Loucy (cell line): ENCODE results near the gene RAB10.
"Not testable (repeated sequence)": the region's sequence is repeated elsewhere in the genome, so short reads cannot be mapped to it uniquely, and the experiment has no call there.

Experiments
- H2AFZ ChIP-seq: fragments of 200-600 bp; sonication (generic); 2 replicates; pipeline ENCODE4 v1.6.0; 2016; ENCODE audit warnings: antibody characterized with exemption, mild to moderate bottlenecking, low read length, moderate library complexity
- H3F3A ChIP-seq: fragments of 200-600 bp; 2 replicates; pipeline ENCODE4 v1.6.0; 2016; ENCODE audit warnings: antibody characterized with exemption, low read depth, mild to moderate bottlenecking
- H3K27me3 ChIP-seq: fragments of 200-600 bp; sonication (generic); 2 replicates; pipeline ENCODE4 v1.6.1; 2014; ENCODE audit warnings: low read length, mild to moderate bottlenecking; ENCODE audit not compliant: insufficient read depth, poor library complexity, severe bottlenecking
- H3K36me3 ChIP-seq: fragments of 200-600 bp; sonication (generic); 2 replicates; pipeline ENCODE4 v1.6.1; 2016; ENCODE audit warnings: low read length; ENCODE audit not compliant: insufficient read depth
- H3K4me1 ChIP-seq: fragments of 200-600 bp; sonication (generic); 2 replicates; pipeline ENCODE4 v1.5.1; 2014; ENCODE audit warnings: low read length, mild to moderate bottlenecking; ENCODE audit not compliant: insufficient read depth, poor library complexity, severe bottlenecking
- H3K4me2 ChIP-seq: fragments of 200-600 bp; sonication (generic); 2 replicates; pipeline ENCODE4 v1.6.0; 2014; ENCODE audit warnings: antibody characterized with exemption, low read length, low read depth, mild to moderate bottlenecking; ENCODE audit not compliant: poor library complexity, severe bottlenecking
- H3K4me3 ChIP-seq: fragments of 200-600 bp; sonication (generic); 2 replicates; pipeline ENCODE4 v1.5.1; 2014; ENCODE audit warnings: low read length, mild to moderate bottlenecking, mixed read lengths; ENCODE audit not compliant: poor library complexity, severe bottlenecking
- H3K79me2 ChIP-seq: fragments of 200-600 bp; sonication (generic); 2 replicates; pipeline ENCODE4 v1.6.1; 2014; ENCODE audit warnings: low read length; ENCODE audit not compliant: insufficient read depth
- H3K9ac ChIP-seq: fragments of 200-600 bp; sonication (generic); 2 replicates; pipeline ENCODE4 v1.6.0; 2014; ENCODE audit warnings: mild to moderate bottlenecking, low read depth, low read length, moderate library complexity; ENCODE audit not compliant: poor library complexity, severe bottlenecking
- H3K9me2 ChIP-seq: fragments of 200-600 bp; sonication (generic); replicated peaks from 2 replicates; pipeline ENCODE4 v1.6.1; 2016; ENCODE audit warnings: low read depth, low read length, mixed read lengths
- H3K9me3 ChIP-seq: fragments of 200-600 bp; sonication (generic); 2 replicates; pipeline ENCODE4 v1.6.1; 2014; ENCODE audit warnings: mild to moderate bottlenecking, antibody characterized with exemption, low read length, low read depth; ENCODE audit not compliant: insufficient read depth
- H4K20me1 ChIP-seq: fragments of 200-600 bp; sonication (generic); 2 replicates; pipeline ENCODE4 v1.6.0; 2014; ENCODE audit warnings: antibody characterized with exemption, low read length, mild to moderate bottlenecking; ENCODE audit not compliant: insufficient read depth, poor library complexity, severe bottlenecking
- EZH2phosphoT487 ChIP-seq: fragments of 200-600 bp; IDR thresholded peaks from 2 replicates; pipeline ENCODE4 v1.6.1; 2018; ENCODE audit warnings: antibody characterized with exemption, mild to moderate bottlenecking, moderate library complexity, borderline replicate concordance
- TF ChIP-seq, protein P1 (sequence below): fragments of 200-600 bp; sonication (generic); conservative IDR thresholded peaks from 2 replicates; pipeline ENCODE4 v1.5.1; 2014; ENCODE audit warnings: mild to moderate bottlenecking, antibody characterized with exemption, low read length

RAB10 gene

DNA sequence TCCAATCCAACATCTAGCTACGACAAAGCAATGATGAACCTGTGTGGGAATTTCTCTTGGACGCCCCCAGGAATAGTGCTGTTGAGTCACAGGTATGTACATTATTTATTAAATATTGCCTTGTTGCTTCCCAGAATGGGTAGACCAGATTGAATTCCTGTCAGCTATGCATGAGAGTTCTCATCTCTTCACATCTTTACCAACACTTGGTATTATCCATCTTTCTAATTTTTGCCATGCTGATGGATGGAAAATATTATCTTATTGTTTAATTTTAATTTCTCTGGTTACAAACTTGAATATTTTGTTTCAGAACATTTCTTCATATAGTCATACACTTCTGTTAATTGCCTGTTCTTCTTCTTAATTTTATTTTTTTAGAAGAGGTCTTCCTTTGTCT lies 9.6 kb upstream of the RAB10 start:
- Histone ChIP-seq H4K20me1 (no peaks in the 10 kb centered on the region), H3K9me2 (no peaks in the 10 kb centered on the region), H3K79me2 (no peaks in the 10 kb centered on the region), H3K36me3 (no peaks in the 10 kb centered on the region), H3K27me3 (no peaks in the 10 kb centered on the region), H3K4me1 (peaks cover 4% of the 10 kb centered on the region), H2AFZ (no peak overlapping the region), H3K9me3 (no peaks in the 10 kb centered on the region), H3K4me2 (no peak overlapping the region), H3K9ac (no peak overlapping the region), H3K4me3 (no peak overlapping the region), H3F3A (no peaks in the 10 kb centered on the region)
- TF ChIP-seq, protein P1, sequence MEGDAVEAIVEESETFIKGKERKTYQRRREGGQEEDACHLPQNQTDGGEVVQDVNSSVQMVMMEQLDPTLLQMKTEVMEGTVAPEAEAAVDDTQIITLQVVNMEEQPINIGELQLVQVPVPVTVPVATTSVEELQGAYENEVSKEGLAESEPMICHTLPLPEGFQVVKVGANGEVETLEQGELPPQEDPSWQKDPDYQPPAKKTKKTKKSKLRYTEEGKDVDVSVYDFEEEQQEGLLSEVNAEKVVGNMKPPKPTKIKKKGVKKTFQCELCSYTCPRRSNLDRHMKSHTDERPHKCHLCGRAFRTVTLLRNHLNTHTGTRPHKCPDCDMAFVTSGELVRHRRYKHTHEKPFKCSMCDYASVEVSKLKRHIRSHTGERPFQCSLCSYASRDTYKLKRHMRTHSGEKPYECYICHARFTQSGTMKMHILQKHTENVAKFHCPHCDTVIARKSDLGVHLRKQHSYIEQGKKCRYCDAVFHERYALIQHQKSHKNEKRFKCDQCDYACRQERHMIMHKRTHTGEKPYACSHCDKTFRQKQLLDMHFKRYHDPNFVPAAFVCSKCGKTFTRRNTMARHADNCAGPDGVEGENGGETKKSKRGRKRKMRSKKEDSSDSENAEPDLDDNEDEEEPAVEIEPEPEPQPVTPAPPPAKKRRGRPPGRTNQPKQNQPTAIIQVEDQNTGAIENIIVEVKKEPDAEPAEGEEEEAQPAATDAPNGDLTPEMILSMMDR, result no peak
- no peak for TF ChIP-seq EZH2phosphoT487

DNA sequence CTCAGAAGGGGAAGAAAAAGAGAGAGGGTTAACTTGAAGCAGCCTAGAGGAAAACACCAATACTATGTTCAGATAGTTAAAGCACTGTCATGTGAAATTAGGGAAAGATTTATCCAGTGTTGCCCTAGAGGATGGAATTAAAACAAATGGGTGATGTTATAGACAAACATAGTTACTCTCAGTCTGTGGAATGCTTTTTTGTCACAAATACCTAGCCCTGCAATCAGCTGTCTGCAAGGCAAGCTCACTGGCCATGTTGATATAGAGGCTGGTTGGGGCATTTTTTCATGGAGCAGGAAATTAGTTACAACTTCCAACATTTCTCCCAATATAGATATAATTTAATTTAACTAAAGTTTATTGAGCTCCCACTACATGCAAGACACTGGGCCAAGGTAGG lies 8.4 kb upstream of the RAB10 start:
- Histone ChIP-seq H3K9me3 (no peaks in the 10 kb centered on the region), H2AFZ (no peak overlapping the region), H3K9ac (no peak overlapping the region), H3K36me3 (no peaks in the 10 kb centered on the region), H3K4me3 (no peak overlapping the region), H3K4me1 (peaks cover 4% of the 10 kb centered on the region), H3K79me2 (no peaks in the 10 kb centered on the region), H3K4me2 (no peak overlapping the region), H3K27me3 (no peaks in the 10 kb centered on the region), H3F3A (no peaks in the 10 kb centered on the region), H4K20me1 (no peaks in the 10 kb centered on the region), H3K9me2 (no peaks in the 10 kb centered on the region)
- TF ChIP-seq, protein P1, result no peak
- no peak for TF ChIP-seq EZH2phosphoT487

DNA sequence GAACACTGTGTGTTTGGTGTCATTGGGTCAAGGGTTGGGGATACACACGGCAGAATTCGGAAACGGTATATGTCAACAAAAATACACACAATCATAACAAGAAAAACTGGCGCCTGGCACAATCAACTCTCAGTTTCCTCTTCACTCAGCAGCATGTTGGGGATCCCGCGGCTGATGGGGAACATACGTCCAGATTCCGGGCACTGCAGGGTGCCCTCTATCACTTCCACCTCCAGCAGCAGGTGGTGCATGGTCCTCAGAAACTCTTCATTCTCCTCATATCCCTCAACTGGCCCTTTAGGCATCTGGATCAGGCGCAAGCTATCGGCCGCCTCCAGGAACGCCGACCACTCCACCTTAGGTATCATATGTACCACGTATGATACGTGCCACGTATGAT lies 5.8 kb upstream of the RAB10 start:
- not testable (repeated sequence) for H3K4me2 ChIP-seq, H2AFZ ChIP-seq, H3K36me3 ChIP-seq, H3K4me3 ChIP-seq, H3F3A ChIP-seq, H3K27me3 ChIP-seq, H4K20me1 ChIP-seq, H3K9me3 ChIP-seq, H3K9ac ChIP-seq, H3K9me2 ChIP-seq, H3K79me2 ChIP-seq, H3K4me1 ChIP-seq

DNA sequence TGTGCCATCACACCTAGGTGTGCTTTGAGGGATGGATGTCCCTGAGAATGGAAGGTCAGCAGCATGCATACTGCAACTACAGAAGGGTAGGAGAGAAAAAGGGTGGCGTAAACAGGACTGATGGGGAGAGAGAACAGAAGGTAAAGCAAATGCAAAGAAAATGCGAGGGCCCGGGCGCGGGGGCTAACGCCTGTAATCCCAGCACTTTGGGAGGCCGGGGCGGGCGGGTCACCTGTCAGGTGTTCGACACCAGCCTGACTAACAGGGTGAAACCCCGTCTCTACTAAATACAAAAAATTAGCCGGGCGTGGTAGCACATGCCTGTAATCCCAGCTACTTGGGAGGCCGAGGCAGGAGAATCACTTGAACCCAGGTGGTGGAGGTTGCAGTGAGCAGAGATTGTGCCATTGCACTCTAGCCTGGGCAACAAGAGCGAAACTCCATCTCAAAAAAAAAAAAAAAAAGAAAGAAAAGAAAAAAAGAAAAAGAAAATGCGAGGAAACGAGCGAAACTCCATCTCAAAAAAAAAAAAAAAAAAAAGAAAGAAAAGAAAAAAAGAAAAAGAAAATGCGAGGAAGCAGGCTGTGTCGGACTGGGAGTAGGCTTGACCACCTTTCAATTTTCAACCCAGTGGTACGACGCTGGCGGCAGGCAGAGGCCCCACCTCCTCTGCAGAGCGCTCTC lies 1.2 kb upstream of the RAB10 start:
- H3K79me2 ChIP-seq, result peaks cover 37% of the 10 kb centered on the region
- not testable (repeated sequence) for H3K27me3 ChIP-seq, H3F3A ChIP-seq, H3K36me3 ChIP-seq, H3K9me3 ChIP-seq, H3K9me2 ChIP-seq
- peak overlapping the region; percentile 93 for H3K4me3 ChIP-seq
- H3K9ac ChIP-seq, result peak overlapping the region; percentile 75
- peaks cover 35% of the 10 kb centered on the region for H4K20me1 ChIP-seq
- H3K4me1 ChIP-seq, result peaks cover 10% of the 10 kb centered on the region
- H3K4me2 ChIP-seq, result peak overlapping the region; percentile 73
- peak overlapping the region; percentile 75 for H2AFZ ChIP-seq
